GM19452 (cell line): ENCODE measurements around the gene TUBB.
A peak's percentile ranks its signal among the peaks of the same experiment; 100 is the strongest.
"Not testable (repeated sequence)": the region's sequence is repeated elsewhere in the genome, so short reads cannot be mapped to it uniquely, and the experiment has no call there.

Experiments used
- ATAC-seq: cut with Tn5 transposase; IDR thresholded peaks from one replicate; pipeline ENCODE4 v1.9.1; 2021; ENCODE audit not compliant: unreplicated experiment

TUBB gene

GRCh38 chr6:30759575-30760239, 39.6 kb downstream of the TUBB start:
- ATAC-seq: no peak

GRCh38 chr6:30760549-30760948, 40.4 kb downstream of the TUBB start:
- ATAC-seq: no peak

- no peak for ATAC-seq
Observed at GRCh38 chr6:30761791-30762429, 41.8 kb downstream of the TUBB start.

GRCh38 chr6:30763155-30763617, 43.0 kb downstream of the TUBB start:
- ATAC-seq: no peak

GRCh38 chr6:30763618-30764489, 43.7 kb downstream of the TUBB start:
- ATAC-seq: no peak

GRCh38 chr6:30764490-30765043, 44.4 kb downstream of the TUBB start:
- ATAC-seq: not testable (repeated sequence)

GRCh38 chr6:30765495-30765894, 45.3 kb downstream of the TUBB start:
- not testable (repeated sequence) for ATAC-seq

GRCh38 chr6:30766461-30767157, 46.5 kb downstream of the TUBB start:
- ATAC-seq: no peak

- ATAC-seq: peak; percentile 59
Observed at GRCh38 chr6:30767158-30767943, 47.2 kb downstream of the TUBB start.

GRCh38 chr6:30767944-30768301, 47.8 kb downstream of the TUBB start:
- no peak for ATAC-seq

GRCh38 chr6:30768634-30769087, 48.5 kb downstream of the TUBB start:
- no peak for ATAC-seq

- no peak for ATAC-seq
Observed at GRCh38 chr6:30769088-30769852, 49.1 kb downstream of the TUBB start.

- no peak for ATAC-seq
Observed at GRCh38 chr6:30769853-30770524, 49.8 kb downstream of the TUBB start.

GRCh38 chr6:30770592-30770991, 50.4 kb downstream of the TUBB start:
- no peak for ATAC-seq

GRCh38 chr6:30774701-30775100, 54.5 kb downstream of the TUBB start:
- no peak for ATAC-seq
